ENCODE data around the gene ADCY7. TPM values are rescaled to one million over a fixed set of nuclear protein-coding genes. Genes with fewer than 3 reads are reported as not detected.

ADCY7 gene
- total and polyA plus RNA-seq, 2 experiments from 2014 or later = 3.9 to 4.4 TPM

GRCh38 chr16:50280932-50281331, 14.6 kb downstream of the ADCY7 start:
- Histone ChIP-seq H4K20me1 (ENCODE audit: insufficient read depth, poor library complexity, severe bottlenecking) (no peaks in the 10 kb centered on the region), H3K4me1 (ENCODE audit: insufficient read depth) (peaks cover 2% of the 10 kb centered on the region)
- 94% methylated on average over 4 of the region's 5 CpGs for WGBS (ENCODE audit: low lambda C conversion rate, missing lambda C conversion rate)

GRCh38 chr16:50281391-50282009, 15.1 kb downstream of the ADCY7 start:
- Histone ChIP-seq H3K9me3 (ENCODE audit: low read depth) (no peaks in the 10 kb centered on the region), H3K27me3 (no peaks in the 10 kb centered on the region), H3K27ac (no peak overlapping the region), H3K9me2 (replicated peaks; ENCODE audit: insufficient read depth) (no peaks in the 10 kb centered on the region), H3K36me3 (replicated peaks; ENCODE audit: insufficient read depth, low read depth) (no peaks in the 10 kb centered on the region), H3K4me2 (no peak overlapping the region), H3K4me1 (ENCODE audit: insufficient read depth) (peaks cover 2% of the 10 kb centered on the region), H4K20me1 (ENCODE audit: insufficient read depth, poor library complexity, severe bottlenecking) (no peaks in the 10 kb centered on the region), H3K4me3 (no peak overlapping the region), H2AFZ (no peak overlapping the region), H3K79me2 (no peaks in the 10 kb centered on the region)
- TF ChIP-seq EZH2phosphoT487 (IDR thresholded peaks at IDR 0.05; ENCODE audit: low read depth, severe bottlenecking, unreplicated experiment) (no peak), CTCF (IDR thresholded peaks at IDR 0.05; ENCODE audit: poor library complexity) (no peak), EZH2 (IDR thresholded peaks at IDR 0.05; ENCODE audit: borderline replicate concordance) (no peak)
- DNase-seq (ENCODE audit: low spot score) = no peak
- 94% methylated on average over 21 of the region's 21 CpGs for whole genome bisulfite sequencing (ENCODE audit: low lambda C conversion rate, missing lambda C conversion rate)

More at GRCh38 chr16:50280932-50281331, 14.6 kb downstream of the ADCY7 start:
- Histone ChIP-seq H3K36me3 (replicated peaks; ENCODE audit: insufficient read depth, low read depth) (no peaks in the 10 kb centered on the region), H3K27ac (no peak overlapping the region), H3K4me3 (no peak overlapping the region), H2AFZ (no peak overlapping the region), H3K27me3 (no peaks in the 10 kb centered on the region), H3K79me2 (no peaks in the 10 kb centered on the region), H3K9me3 (ENCODE audit: low read depth) (no peaks in the 10 kb centered on the region), H3K4me2 (no peak overlapping the region), H3K9me2 (replicated peaks; ENCODE audit: insufficient read depth) (no peaks in the 10 kb centered on the region)
- TF ChIP-seq EZH2phosphoT487 (IDR thresholded peaks at IDR 0.05; ENCODE audit: low read depth, severe bottlenecking, unreplicated experiment) (no peak), EZH2 (IDR thresholded peaks at IDR 0.05; ENCODE audit: borderline replicate concordance) (no peak), CTCF (IDR thresholded peaks at IDR 0.05; ENCODE audit: poor library complexity) (no peak)
- DNase-seq (ENCODE audit: low spot score) = no peak

- H2AFZ ChIP-seq = no peak overlapping the region
- H3K36me3 ChIP-seq (replicated peaks; ENCODE audit: insufficient read depth, low read depth) = no peaks in the 10 kb centered on the region
- no peak overlapping the region for H3K4me2 ChIP-seq
- H4K20me1 ChIP-seq (ENCODE audit: insufficient read depth, poor library complexity, severe bottlenecking) = no peaks in the 10 kb centered on the region
- no peak for TF ChIP-seq EZH2phosphoT487 (IDR thresholded peaks at IDR 0.05; ENCODE audit: low read depth, severe bottlenecking, unreplicated experiment)
- TF ChIP-seq CTCF (IDR thresholded peaks at IDR 0.05; ENCODE audit: poor library complexity) = no peak
- no peak for TF ChIP-seq EZH2 (IDR thresholded peaks at IDR 0.05; ENCODE audit: borderline replicate concordance)
- H3K9me3 ChIP-seq (ENCODE audit: low read depth) = no peaks in the 10 kb centered on the region
- no peaks in the 10 kb centered on the region for H3K27me3 ChIP-seq
- H3K4me1 ChIP-seq (ENCODE audit: insufficient read depth) = peaks cover 2% of the 10 kb centered on the region
- H3K27ac ChIP-seq = no peak overlapping the region
- 74% methylated on average over 7 of the region's 7 CpGs for WGBS (ENCODE audit: low lambda C conversion rate, missing lambda C conversion rate)
- H3K79me2 ChIP-seq = no peaks in the 10 kb centered on the region
- no peak for DNase-seq (ENCODE audit: low spot score)
- no peaks in the 10 kb centered on the region for H3K9me2 ChIP-seq (replicated peaks; ENCODE audit: insufficient read depth)
- no peak overlapping the region for H3K4me3 ChIP-seq
These were observed 15.7 kb downstream of the ADCY7 start for GRCh38 chr16:50282010-50282538.
